ENCODE measurements around the gene CPHXL.

The CPHXL gene

GRCh38 chr16:75726390-75726789, at the start of gene CPHXL:
Gene CPHXL, minus strand, starts transcription at chr16:75726490. Its CDS starts 48 bp downstream, at chr16:75726442.
- no peak for DNase-seq

- no peak for DNase-seq
Observed at GRCh38 chr16:75774197-75774596, 47.9 kb upstream of the CPHXL start.

- no peak for DNase-seq
Observed at GRCh38 chr16:75770051-75770450, 43.8 kb upstream of the CPHXL start.

GRCh38 chr16:75764154-75764768, 38.0 kb upstream of the CPHXL start:
- peak; percentile 67 for DNase-seq

GRCh38 chr16:75763204-75763603, 36.9 kb upstream of the CPHXL start:
- no peak for DNase-seq

- no peak for DNase-seq
Observed at GRCh38 chr16:75762746-75763145, 36.5 kb upstream of the CPHXL start.

GRCh38 chr16:75761108-75761507, 34.8 kb upstream of the CPHXL start:
- DNase-seq: no peak

- no peak for DNase-seq
Observed at GRCh38 chr16:75760018-75760519, 33.8 kb upstream of the CPHXL start.

GRCh38 chr16:75758215-75758614, 31.9 kb upstream of the CPHXL start:
- no peak for DNase-seq

- peak; percentile 8 for DNase-seq
Observed at GRCh38 chr16:75754141-75754540, 27.9 kb upstream of the CPHXL start.

GRCh38 chr16:75750528-75750927, 24.2 kb upstream of the CPHXL start:
- DNase-seq: no peak

- no peak for DNase-seq
Observed at GRCh38 chr16:75746359-75746758, 20.1 kb upstream of the CPHXL start.

GRCh38 chr16:75745823-75746222, 19.5 kb upstream of the CPHXL start:
- no peak for DNase-seq

GRCh38 chr16:75745242-75745641, 19.0 kb upstream of the CPHXL start:
- no peak for DNase-seq

GRCh38 chr16:75742424-75743047, 16.2 kb upstream of the CPHXL start:
- DNase-seq: no peak

GRCh38 chr16:75733305-75734211, 7.3 kb upstream of the CPHXL start:
- no peak for DNase-seq

- DNase-seq: no peak
Observed at GRCh38 chr16:75732871-75733270, 6.6 kb upstream of the CPHXL start.

GRCh38 chr16:75727221-75727620, 931 bp upstream of the CPHXL start:
- no peak for DNase-seq

GRCh38 chr16:75718452-75718851, 7.8 kb downstream of the CPHXL start:
- no peak for DNase-seq

- DNase-seq: no peak
Observed at GRCh38 chr16:75714661-75715060, 11.6 kb downstream of the CPHXL start.

- no peak for DNase-seq
Observed at GRCh38 chr16:75710344-75710743, 15.9 kb downstream of the CPHXL start.

- no peak for DNase-seq
Observed at GRCh38 chr16:75703306-75703705, 23.0 kb downstream of the CPHXL start.

- no peak for DNase-seq
Observed at GRCh38 chr16:75702242-75702641, 24.0 kb downstream of the CPHXL start.

GRCh38 chr16:75701361-75701760, 24.9 kb downstream of the CPHXL start, which contains the start of gene DUXB:
Gene DUXB, minus strand, starts transcription at chr16:75701461. Its CDS starts 43 bp downstream, at chr16:75701418.
- DNase-seq: no peak

Data from NCI-H2171 treated with DMSO at 0.1 percent for 48 hours (cell line).